Daoy (cell line): Measurements from ENCODE around the gene AXIN1. TPM values are rescaled to one million over a fixed set of nuclear protein-coding genes. Genes with fewer than 3 reads are reported as not detected.
A peak's percentile ranks its signal among the peaks of the same experiment; 100 is the strongest.
"Not testable (repeated sequence)": the region's sequence is repeated elsewhere in the genome, so short reads cannot be mapped to it uniquely, and the experiment has no call there.

Source experiments
- DNase-seq: peaks from one replicate; pipeline ENCODE4 v3.0.0-alpha.2; 2015; ENCODE audit warnings: low read depth
- total RNA-seq: library from RNA; depleted of rRNA; stranded (reverse); fragments of >200 nt; shearing (Covaris generic); gene quantifications from 2 replicates; pipeline ENCODE4 v1.2.3, GENCODE V29; 2014

AXIN1 gene
- total RNA-seq, 1 experiment from 2014 or later: 19.3 TPM

DNA sequence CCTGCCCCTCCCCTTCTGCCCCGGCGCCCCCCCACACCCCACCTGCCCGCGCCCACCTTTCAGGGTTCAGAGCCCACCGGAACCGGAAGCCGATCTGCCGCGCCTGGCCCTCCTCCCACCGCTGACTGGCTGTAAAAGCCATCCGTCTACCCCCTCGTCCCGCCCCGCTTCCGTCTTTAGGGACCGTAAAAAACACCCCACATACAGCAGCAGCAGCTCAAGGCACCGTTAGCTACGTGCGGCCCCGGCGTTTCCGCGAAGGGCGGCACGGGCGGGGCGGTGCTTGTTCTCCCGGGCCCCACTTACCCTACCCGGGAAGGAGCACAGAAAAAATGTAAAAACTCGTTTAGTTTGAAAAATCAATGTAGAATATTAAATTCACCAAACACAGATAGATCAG lies 17.9 kb upstream of the AXIN1 start, which contains the start of gene MRPL28:
Gene MRPL28 (minus strand): TSS at position 96 of the 400 bp plus-strand sequence. CDS start 320 bp downstream, outside the sequence.
- peak; percentile 94 for DNase-seq

DNA sequence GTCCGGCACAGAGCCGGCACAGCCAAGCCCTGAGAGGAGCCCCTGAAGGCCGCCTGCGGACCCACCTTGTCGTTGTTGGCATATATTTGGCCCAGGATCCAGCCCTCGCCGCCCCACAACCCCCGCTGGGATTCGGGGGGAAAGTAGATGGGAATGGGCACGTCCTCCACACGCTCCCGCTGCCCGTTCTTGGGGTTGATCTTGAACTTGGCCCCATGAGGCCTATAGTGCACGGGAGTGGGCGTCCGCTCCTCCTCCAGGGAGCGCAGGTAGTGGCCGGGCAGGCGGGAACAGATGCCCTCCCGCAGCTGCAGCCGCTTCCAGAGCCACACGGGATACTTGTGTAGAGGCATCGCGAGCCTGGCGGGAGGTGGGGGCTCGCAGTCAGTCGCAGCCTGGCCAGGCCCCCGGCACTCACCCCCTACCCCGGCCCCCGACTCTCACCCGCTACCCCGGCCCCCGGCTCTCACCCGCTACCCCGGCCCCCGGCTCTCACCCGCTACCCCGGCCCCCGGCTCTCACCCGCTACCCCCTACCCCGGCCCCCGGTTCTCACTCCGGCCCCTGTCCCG lies 17.4 kb upstream of the AXIN1 start:
- DNase-seq: no peak

DNA sequence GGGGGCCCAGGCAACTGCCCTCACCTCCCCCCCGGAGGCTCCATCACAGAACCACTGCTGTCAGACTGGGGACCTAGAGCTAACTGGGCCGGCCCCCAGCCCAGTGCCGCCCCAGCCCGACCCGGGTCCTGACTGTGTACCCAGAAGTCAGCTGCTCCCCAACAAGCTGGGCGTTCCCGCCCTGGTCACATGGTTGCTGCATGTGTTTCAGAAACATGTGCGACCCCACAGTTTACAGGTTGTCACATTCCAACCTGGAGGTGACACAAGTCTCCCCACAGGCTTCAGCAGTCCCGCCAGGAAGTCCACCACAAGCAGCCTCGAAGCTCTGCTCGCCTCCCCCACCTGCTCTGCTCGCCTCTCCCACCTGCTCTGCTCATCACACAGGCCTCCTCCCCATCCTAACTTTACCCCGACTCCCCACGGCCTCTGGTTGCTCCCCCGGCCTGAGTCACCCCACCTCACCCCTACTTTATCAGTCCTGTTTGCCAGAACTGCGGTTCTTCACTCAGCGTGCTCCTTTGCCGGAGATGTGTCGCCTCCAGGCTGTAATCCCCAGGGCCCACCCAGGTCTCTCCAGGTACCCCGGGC lies 16.8 kb upstream of the AXIN1 start:
- no peak for DNase-seq

DNA sequence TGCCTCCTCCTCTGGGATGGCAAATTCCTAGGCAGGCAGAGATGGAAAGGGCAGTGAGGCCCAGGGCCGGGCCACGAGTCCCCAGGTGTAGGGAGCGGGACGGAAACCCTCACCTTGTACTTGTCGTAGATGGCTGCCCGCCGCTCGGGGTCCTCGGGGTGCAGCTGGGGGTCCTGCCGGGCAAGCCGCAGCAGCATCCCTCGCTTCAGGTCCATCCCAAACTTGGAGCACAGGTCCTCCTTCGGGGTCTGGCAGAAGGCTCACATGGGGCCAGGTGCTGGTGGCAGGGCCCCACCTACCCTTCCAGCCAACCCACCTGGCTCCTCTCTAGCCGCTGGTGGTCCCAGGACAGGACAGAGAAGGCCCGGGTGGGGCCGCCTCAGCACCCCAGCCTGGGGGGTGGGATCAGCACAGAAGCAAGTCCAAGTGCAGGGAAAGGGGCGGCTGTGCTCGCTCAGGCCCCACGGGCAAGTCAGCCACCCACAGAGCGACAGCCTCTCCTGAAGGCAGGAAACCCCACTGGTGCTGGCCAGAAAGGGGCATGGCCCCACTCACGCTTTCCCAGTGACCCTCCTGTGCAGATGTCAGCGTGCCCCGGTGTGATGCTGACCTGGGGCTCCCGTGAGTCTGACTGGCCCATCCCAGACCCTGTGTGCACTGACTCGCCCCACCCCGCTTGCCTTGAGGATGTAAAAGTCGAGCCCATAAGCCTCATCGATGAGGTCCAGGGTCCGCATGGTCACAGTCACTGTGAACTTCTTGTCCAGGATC lies 16.1 kb upstream of the AXIN1 start:
- no peak for DNase-seq

DNA sequence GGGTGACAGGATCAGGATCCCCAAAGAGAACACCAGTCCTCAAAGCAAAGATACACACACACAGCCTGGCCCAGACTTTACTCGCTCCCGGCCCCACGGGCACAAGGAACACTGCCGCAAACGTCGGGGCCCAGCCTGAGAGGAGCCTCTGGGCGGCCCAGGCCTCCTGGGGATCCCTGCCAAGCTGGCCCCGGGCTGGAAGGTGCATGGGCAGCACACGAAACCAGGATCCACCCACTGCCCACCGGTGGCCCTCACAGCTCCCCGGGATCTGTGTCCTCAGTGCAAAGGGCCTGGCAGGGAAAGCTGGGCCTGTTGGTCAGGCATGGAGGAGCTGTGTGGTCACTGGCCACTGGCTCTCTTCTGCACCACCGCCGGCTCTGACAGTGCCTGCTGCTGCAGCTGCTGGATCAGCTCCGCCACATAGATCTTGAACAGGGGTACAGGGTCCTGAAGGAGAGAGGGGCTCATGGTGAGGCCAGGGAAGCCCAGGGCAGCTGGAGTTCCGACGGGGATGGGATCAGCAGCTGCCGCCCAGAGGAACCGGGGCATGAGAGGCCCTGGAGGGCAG lies 14.9 kb upstream of the AXIN1 start:
- DNase-seq: no peak

DNA sequence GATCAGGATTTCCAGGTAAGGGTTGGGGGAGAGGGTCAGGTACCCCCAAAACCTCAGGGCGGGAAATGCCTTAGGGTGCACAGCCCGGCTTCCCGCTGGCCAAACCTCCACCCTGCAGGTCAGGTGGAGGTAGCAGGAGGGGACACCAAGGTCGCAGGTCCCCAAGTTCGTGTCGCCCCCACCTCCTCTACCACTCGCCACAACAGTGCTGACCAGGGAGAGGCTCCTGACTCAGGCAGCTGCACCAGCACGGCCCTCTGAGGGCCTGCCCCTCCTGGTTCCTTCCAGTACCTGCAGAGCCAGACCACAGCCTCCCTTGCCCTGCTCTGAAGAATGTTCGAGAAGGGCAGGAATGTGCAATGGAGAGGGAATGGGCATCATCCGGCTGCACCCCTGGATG lies 14.0 kb upstream of the AXIN1 start:
- DNase-seq: no peak

DNA sequence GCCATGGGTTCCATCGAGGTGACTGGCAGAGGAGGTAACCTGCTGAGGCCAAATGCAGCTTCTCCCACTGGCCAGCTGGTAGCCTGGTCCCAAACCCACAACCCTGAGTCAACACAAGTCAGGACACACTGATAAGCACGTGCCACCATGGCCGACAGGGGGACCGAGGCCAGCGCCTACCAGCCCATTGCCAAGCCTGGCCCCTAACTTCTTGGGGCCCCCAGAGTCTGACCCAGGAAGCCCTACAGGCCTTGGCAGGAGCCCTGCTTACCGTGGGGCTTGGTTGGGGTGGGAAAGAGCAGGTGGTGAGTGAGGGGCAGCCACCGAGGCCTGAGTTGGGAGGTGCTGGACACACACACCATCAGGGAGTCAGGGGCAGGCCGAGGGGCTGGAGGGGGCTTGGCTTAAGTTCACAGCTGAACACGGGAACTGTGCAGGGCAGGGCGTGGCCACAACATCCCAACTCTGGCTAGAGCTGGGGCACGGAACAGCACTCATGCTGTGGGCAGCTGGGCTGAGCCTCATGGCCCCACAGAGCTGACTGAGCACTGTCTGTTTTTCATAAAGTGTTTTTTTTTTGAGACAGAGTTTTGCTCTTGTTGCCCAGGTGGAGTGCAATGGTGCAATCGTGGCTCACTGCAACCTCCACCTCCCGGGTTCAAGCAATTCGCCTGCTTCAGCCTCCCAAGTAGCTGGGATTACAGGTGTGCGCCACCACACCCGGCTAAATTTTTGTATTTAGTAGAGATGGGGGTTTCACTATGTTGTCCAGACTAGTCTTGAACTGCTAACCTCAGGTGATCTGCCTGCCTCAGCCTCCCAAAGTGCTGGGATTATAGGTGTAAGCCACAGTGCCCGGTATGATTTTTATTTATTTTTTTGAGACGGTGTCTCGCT lies 12.3 kb upstream of the AXIN1 start:
- no peak for DNase-seq

DNA sequence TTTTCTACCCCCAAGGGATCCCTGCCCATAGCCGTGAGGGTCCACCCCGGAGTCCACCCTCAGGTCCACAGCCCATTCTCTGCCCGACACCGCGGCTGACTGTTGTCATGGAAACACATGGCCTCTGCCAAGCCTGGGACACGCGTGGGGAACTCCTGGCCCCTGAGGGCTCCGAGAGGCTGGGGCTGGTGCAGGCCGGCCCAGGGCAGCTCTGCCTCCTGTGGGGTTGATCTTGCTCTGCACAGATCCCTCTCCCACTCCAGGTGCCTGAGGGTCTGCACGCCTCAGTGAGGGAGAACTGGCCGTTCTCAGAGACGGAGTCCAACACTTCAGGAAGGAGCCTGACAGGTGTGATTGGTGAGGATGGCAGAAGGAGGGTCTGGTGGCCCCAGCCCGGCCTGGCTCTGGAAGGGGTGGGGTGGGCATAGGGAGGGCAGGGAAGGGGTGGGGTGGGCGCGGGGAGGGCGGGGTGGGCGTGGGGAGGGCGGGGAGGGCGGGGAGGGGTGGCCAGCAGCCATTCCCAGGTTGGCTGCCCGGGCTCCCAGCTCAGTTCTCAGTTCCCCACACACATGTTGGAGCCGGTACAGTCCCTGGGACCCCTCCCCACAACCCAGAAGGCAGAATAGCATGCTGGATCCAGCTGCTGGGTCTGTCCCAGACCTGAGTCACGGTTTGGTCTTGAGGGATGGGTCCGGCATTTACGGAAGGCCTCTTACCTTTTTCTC lies 11.4 kb upstream of the AXIN1 start:
- DNase-seq: no peak

DNA sequence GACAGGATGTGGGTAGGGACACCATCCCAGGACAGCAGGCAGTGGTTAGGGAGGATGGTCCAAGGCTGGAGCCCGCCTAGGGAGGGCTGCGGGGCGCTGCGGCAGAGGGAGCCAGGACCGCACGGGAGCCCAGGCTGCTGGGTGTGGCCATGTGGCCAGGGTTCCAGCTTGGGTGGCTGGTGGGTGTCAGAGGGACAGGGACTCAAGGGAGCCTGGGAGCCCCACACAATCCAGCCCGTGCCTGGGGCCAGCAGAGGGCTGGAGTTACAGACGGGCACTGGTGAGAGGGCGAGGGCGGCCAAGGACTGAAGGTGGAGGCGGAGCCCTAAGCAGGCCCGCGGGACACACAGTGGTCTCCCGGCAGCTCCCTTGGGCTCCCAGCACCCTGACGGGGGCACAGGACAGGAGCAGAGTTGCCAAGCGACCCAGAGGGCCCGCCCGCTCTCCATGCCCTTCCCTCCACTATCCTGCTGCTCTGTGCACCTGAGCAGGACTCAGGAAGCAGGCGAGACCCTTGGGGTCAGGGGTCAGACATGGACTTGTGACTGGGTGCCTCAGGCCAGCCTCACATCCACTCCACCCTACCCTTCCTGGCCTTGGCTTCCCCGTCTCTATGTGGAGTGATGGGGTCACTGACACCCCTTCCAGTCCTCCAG lies 10.7 kb upstream of the AXIN1 start:
- DNase-seq: no peak

DNA sequence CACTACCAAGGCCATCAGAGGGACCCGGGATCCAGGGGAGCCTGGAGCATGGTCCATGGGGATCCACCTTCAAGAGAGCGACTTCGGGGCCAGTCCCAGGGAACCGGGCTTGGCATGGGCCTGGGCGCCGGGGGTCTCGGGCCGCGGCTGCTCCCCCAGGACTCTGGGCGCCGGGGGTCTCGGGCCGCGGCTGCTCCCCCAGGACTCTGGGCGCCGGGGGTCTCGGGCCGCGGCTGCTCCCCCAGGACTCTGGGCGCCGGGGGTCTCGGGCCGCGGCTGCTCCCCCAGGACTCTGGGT lies 10.1 kb upstream of the AXIN1 start:
- DNase-seq: not testable (repeated sequence)

DNA sequence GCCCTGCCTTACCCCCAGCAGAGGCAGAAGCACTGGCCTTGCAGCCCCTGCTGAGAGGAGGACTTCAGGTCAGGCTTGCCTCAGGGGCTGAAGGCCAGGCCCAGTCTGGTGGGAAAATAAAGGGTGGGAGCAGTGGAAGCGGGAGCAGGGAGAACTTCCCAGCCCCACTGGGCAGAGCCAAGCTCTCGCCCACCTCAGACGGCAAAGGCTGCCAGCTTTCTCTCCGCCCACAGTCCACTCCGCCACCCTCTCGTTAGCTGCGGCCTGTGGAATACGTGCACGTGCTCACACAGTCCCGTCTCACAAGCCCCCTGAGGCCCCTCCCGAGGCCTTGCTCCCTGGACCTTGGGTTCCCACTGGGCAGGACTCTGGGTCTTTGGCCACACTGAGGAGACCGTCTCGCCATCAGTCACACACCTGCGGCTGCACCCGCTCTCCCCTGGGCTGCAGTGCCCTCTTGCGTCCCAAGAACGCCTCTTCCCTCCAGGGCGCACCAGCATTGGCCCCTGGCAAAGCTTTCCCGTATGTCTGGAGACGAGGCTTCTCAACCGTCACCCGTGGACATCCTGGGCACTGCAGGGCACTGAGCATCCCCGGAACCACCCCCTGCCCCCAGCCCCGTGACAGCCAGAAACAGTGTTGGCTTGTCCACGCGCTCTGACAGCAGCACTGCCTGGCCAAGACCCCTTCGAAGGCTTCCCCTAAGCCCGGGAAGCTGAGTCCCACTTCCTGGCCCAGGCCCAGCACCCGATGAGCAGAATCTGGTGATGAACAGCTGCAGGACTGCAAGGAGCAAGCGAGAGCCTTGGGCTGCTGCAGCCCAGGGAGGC lies 9.6 kb upstream of the AXIN1 start:
- peak; percentile 86 for DNase-seq

DNA sequence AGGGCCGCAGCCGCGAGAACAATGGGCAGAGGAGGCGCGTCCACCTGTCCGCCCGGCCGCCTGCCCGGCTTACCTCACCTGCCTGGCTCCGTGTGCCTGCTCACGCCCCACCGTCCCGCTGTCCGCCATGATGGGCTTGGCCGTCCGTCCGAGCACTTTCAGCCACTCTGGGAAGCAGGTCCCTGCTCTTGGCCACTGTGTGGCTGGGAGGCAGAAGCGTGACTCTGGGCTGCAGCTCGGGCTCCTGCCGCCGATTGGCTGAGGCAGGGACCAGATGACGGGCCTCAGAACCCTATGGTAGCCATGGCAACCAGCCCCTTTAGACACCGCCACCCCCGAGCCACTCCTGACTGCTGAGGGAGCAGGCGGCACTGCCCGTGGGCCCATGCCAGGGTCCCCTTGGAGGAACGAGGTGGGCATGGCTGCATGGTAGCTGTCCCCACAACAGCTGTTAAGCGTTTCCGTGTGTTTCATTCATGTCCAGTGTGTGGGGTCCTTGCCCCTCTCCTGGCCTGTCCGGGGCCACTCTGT lies 8.9 kb upstream of the AXIN1 start:
- no peak for DNase-seq

DNA sequence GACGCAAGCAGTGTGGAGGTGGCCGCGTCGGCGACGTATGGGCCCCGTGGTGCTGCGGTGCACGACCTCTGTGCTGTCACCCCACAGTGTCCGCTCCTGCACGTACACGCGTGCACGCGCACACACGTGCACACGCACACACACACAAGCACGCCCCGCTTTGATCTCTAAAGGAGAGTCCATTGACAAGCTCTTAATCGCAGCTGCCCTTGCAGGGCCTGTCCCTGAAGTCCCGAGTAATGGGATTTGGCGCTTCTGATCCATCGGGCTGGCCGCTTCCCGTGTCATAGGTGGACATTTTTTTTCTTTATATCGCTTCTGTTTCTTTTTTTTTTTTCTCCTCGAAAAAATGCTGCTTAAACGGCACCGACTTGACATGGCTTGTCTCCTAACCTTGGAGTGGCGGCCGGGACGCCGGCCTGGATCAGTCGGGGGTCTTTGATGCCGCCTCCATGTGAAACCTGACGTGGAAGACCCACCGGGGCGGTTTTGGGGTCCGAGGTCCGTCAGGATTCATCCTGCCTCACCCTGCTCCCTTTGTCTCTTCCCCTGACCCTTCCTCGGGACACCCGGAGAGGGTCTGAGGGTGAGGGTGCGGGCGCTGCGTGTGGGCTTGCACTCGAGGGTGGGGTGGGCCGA lies 8.3 kb upstream of the AXIN1 start:
- DNase-seq: no peak

DNA sequence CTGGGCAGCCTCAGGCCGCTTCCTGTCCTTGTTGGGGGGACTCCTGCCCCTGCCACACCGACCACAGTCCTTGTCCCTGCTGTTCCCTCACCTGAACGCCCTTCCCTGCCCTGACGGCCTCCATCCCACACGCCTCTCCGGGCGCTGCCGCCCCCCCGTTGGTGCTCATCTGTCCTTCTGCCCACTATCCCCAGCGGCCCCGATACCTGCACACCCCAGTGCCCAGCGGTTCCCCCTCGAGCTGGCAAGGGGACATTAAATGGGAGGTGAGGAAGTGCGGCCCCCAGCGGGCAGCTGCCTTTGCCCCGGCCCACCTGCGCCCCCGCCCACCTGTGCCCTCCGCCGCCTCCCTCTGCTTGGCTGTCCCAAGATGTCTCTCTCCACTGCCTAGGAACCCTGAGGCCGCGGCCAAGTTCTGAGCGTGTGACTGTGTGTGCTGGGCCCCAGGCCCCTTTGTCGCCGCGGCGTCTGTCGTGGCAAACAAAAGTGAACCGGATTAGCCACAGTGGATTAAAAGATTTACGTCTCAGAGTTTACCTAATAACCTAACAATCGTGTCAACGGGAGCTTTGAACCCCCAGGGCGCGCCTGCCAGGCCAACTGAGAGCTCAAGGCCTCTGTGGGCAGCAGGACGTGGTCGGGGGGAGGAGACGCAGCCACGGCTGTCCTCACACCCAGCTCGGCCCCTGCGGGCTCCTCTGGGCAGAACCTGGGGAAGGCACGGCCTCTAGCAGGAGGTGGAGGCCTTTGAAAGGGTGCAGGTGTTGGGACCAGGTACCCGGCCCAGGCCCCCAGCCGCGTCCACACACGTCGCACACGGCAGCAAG lies 7.6 kb upstream of the AXIN1 start:
- no peak for DNase-seq

DNA sequence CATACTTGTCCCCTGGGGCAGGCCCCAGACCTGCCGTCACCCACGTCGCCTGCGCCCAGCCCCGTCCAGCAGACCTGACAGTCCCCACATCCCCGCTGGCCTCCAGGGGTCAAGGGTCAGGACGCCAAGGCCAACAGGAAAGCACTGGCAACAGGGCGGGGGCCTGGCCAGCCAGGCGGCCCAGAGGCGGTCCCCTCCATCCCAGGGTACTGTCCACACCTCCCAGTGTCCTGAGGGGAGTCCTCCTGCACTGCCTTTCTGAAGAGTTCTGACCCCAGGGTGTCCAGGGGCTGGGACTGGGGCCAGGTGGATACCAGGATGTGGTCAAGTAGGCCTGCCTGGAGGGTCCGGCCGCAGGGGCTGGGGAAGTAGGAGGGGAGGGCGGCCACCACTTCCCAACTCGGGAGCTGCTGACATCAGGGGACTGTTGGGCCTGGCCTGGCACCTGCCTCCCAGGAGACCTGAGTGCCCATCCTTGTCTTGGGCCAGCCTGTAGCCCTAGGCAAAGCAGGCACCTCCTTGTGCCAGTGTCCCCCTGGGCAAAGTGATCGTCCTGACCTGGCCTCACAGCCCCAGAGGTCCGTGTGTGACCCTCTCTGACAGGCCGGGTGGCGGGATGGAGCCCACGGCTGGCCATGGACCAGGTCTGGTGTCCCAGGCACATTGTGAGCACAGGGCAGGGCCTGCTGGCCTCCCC lies 6.7 kb upstream of the AXIN1 start:
- DNase-seq: no peak

DNA sequence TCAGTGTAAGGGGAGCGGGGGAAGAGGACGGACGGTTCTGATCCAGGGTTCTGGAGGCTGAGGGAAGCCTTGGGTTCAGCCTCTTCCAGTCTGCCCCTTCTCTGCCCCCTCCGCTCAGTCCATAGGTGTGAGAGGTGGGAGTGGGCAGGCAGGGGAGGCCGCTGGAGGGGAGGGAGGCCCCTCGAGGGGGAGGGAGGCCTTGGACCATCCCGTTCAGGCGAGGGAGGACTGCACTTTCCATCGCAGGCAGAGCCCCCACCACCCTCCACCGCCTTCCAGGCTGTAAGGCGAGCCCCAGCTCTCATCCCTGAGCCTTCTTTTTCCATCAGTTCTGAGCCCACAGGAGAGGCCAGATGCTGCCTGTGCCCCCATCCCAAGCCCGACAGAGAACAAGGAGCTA lies 4.2 kb upstream of the AXIN1 start:
- no peak for DNase-seq

DNA sequence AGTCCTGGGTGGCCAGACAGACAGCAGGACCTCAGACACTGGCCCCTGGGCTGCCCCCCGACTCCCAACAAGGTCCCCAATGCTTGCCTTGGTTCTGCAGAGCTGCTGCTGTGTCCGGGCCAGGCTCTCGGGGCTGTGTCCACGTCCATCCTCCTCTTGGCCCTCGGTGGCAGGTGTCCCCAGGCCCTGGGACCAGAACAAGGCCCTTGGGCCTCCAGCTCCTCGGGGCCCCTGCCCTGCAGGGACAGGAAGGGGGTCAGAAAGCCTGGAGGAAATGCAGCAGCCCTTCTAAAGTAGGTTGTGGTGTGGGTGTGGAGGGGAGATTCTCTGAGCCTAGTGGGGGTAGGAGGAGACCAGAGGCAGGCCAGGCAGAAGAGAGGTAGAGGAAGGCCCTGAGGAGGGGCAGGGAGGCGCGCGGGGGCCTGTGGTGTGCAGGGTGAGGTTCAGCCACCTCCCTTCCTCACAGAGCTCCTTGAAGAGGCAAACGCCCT lies 2.5 kb upstream of the AXIN1 start:
- DNase-seq: no peak
